K562 (cell line): ENCODE results near the gene PPP3CB. TPM values are rescaled to one million over a fixed set of nuclear protein-coding genes. Genes with fewer than 3 reads are reported as not detected.

Experiments
- DIDO1 ChIP-seq: fragments of 450-650 bp; IDR thresholded peaks from 2 replicates; pipeline ENCODE4 v1.6.1; 2016; ENCODE audit warnings: low read depth, missing biosample characterization, missing genetic modification characterization
- GATAD2A ChIP-seq: fragments of 450-650 bp; IDR thresholded peaks from 2 replicates; pipeline ENCODE4 v1.6.1; 2017
- MEIS2 ChIP-seq: fragments of 450-650 bp; IDR thresholded peaks from 2 replicates; pipeline ENCODE4 v1.6.1; 2014; ENCODE audit warnings: mild to moderate bottlenecking; ENCODE audit not compliant: partially characterized antibody
- MTA2 ChIP-seq: fragments of 450-650 bp; IDR thresholded peaks from 2 replicates; pipeline ENCODE4 v1.6.1; 2016; ENCODE audit warnings: low read depth
- NEUROD1 ChIP-seq: fragments of 150-350 bp; IDR thresholded peaks from 2 replicates; pipeline ENCODE4 v1.6.1; 2014; ENCODE audit warnings: borderline replicate concordance, low read length, low read depth; ENCODE audit not compliant: partially characterized antibody
- PYGO2 ChIP-seq: fragments of 450-650 bp; IDR thresholded peaks from 2 replicates; pipeline ENCODE4 v1.6.1; 2016; ENCODE audit warnings: mild to moderate bottlenecking, missing genetic modification characterization, moderate library complexity, missing compliant biosample characterization
- RBM39 ChIP-seq: fragments of 200-400 bp; formaldehyde crosslinking; optimal IDR thresholded peaks from 2 replicates; pipeline ENCODE3; 2018; ENCODE audit warnings: low read depth, low read length
- SMARCA4 ChIP-seq: fragments of 450-650 bp; IDR thresholded peaks from 2 replicates; pipeline ENCODE4 v1.6.1; 2016
- SMC3 ChIP-seq: conservative IDR thresholded peaks from 2 replicates; pipeline ENCODE4 v1.6.1; 2011; ENCODE audit warnings: low read depth, low read length, improper control_type of control experiment; ENCODE audit not compliant: insufficient read depth
- STAG1 ChIP-seq: sonication (generic); formaldehyde crosslinking; IDR thresholded peaks from 2 replicates; pipeline ENCODE4 v1.5.0; 2020; ENCODE audit warnings: missing genetic modification reagents, borderline replicate concordance
- polyA plus RNA-seq, 8 experiments: library from polyadenylated mRNA; depleted of rRNA in 4 of 8; stranded (reverse) in 5 of 8; unstranded in 3 of 8; fragments of >200 nt; fragmentation: Nextera tagmentation in 2 of 8; fragmentation: Illumina TruSeq in 1 of 8; extraction: Ambion mirVana in 2 of 8; extraction: Trizol in 1 of 8; gene quantifications; 2 replicates each; pipeline versions ENCODE4 v1.2.1 to v1.2.3, GENCODE V29; 2011 to 2014; ENCODE audit warnings: inconsistent platforms in 1 of 8, missing spikeins in 1 of 8
- total RNA-seq, 7 experiments: library from RNA; depleted of rRNA in 6 of 7; stranded (reverse); fragments of >200 nt in 6 of 7; fragmentation: Illumina TruSeq in 2 of 7; extraction: Trizol in 2 of 7; gene quantifications; 2 replicates each; pipeline versions ENCODE4 v1.2.1 to v1.2.3, GENCODE V29; 2011 to 2021; ENCODE audit warnings: low replicate concordance in 1 of 7
- TF ChIP-seq, protein P1 (sequence below): sonication (generic); formaldehyde crosslinking; IDR thresholded peaks from 2 replicates; pipeline ENCODE4 v1.8.0; 2022; ENCODE audit warnings: mild to moderate bottlenecking, missing genetic modification reagents
- TF ChIP-seq, protein P2 (sequence below): fragments of 250-450 bp; sonication (Bioruptor Pico); IDR thresholded peaks from 2 replicates; pipeline ENCODE4 v1.8.0; 2022; ENCODE audit warnings: moderate library complexity, mild to moderate bottlenecking, inconsistent platforms
- TF ChIP-seq, protein P3 (sequence below): fragments of 200-800 bp; sonication (Bioruptor generic); IDR thresholded peaks from 2 replicates; pipeline ENCODE4 v1.6.1; 2017; ENCODE audit warnings: missing genetic modification characterization, missing compliant biosample characterization
- TF ChIP-seq, protein P4 (sequence below), 2 experiments: IDR thresholded peaks in 1 of 2; conservative IDR thresholded peaks in 1 of 2; 2 replicates each; pipeline ENCODE4 v1.6.1; 2016; ENCODE audit warnings: low read depth in 2 of 2, mild to moderate bottlenecking in 1 of 2, missing compliant biosample characterization in 1 of 2, missing genetic modification characterization in 1 of 2, moderate library complexity in 1 of 2

Gene PPP3CB
- total and polyA plus RNA-seq, 9 of the 15 experiments (the other 6 are each of a cell fraction or from before 2014, with no cell fraction given): 9.6 to 27.6 (median 17.8) TPM

DNA sequence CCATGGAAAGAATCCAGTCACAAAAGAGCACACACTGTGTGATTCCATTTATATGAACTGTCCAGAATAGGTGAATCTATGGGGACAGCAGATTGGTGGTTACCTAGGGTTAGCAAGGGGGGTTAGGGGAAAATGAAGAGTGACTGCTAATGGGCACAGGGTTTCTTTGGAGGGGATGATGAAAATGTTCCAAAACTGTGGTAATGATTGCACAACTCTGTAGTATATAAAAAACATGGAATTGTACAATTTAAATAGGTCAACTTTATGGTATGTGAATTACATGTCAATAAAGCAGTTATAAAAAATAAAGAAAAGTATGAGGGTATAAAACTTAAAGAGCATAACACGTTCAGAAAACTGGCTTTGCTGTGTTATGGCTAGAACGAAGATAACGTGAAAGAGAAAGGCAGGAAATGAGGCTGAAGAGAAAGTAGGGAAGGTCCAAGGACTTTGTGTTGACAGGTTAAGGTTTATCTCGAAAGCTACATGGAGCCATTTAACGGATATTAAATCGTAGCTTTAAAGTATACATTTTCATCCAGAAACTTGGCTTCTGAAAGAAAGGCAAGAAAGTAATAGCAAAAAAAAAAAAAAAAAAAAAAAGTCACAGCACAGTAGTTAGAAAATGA is 36.0 kb downstream of the PPP3CB start (continued):
- TF ChIP-seq, protein P1, sequence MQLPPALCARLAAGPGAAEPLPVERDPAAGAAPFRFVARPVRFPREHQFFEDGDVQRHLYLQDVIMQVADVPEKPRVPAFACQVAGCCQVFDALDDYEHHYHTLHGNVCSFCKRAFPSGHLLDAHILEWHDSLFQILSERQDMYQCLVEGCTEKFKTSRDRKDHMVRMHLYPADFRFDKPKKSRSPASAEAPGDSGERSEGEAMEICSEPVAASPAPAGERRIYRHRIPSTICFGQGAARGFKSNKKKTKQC (CRISPR knock-in tag): no peak
- TF ChIP-seq DIDO1 (tag) (no peak), SMARCA4 (0 out of 2 replicates have a peak, but pooled peaks have one; percentile 43), PYGO2 (no peak), MTA2 (no peak), GATAD2A (no peak), STAG1 (no peak), MEIS2 (peak; percentile 34), RBM39 (no peak), NEUROD1 (no peak), SMC3 (no peak)
- TF ChIP-seq, protein P2, sequence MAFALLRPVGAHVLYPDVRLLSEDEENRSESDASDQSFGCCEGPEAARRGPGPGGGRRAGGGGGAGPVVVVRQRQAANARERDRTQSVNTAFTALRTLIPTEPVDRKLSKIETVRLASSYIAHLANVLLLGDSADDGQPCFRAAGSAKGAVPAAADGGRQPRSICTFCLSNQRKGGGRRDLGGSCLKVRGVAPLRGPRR (CRISPR knock-in tag): no peak
- TF ChIP-seq, protein P3, sequence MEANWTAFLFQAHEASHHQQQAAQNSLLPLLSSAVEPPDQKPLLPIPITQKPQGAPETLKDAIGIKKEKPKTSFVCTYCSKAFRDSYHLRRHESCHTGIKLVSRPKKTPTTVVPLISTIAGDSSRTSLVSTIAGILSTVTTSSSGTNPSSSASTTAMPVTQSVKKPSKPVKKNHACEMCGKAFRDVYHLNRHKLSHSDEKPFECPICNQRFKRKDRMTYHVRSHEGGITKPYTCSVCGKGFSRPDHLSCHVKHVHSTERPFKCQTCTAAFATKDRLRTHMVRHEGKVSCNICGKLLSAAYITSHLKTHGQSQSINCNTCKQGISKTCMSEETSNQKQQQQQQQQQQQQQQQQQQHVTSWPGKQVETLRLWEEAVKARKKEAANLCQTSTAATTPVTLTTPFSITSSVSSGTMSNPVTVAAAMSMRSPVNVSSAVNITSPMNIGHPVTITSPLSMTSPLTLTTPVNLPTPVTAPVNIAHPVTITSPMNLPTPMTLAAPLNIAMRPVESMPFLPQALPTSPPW (CRISPR knock-in tag): 0 out of 2 replicates have a peak, but pooled peaks have one; percentile 32
- TF ChIP-seq, protein P4, sequence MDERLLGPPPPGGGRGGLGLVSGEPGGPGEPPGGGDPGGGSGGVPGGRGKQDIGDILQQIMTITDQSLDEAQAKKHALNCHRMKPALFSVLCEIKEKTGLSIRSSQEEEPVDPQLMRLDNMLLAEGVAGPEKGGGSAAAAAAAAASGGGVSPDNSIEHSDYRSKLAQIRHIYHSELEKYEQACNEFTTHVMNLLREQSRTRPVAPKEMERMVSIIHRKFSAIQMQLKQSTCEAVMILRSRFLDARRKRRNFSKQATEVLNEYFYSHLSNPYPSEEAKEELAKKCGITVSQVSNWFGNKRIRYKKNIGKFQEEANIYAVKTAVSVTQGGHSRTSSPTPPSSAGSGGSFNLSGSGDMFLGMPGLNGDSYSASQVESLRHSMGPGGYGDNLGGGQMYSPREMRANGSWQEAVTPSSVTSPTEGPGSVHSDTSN (CRISPR knock-in tag; IDR thresholded peaks at IDR 0.05; ENCODE audit: low read depth): no peak
- TF ChIP-seq, protein P4 (tag; conservative IDR thresholded peaks at IDR 0.05; ENCODE audit: low read depth): peak; percentile 62
